Islet of Langerhans (tissue), 1 donor: Measurements from ENCODE around the gene MOB3A.

Experiments
- FAIRE-seq: peaks from one replicate; lab custom pipeline; 2011; peaks lifted over from hg19 to GRCh38; lab: Jason Lieb, UNC

Gene MOB3A

GRCh38 chr19:2123682-2124387, 27.7 kb upstream of the MOB3A start:
- FAIRE-seq, result no peak

- no peak for FAIRE-seq
Observed at GRCh38 chr19:2122982-2123381, 26.9 kb upstream of the MOB3A start.

- FAIRE-seq, result no peak
Observed at GRCh38 chr19:2122251-2122650, 26.1 kb upstream of the MOB3A start.

- FAIRE-seq, result no peak
Observed at GRCh38 chr19:2121416-2122051, 25.4 kb upstream of the MOB3A start.

- FAIRE-seq, result no peak
Observed at GRCh38 chr19:2120821-2121220, 24.7 kb upstream of the MOB3A start.

- no peak for FAIRE-seq
Observed at GRCh38 chr19:2119921-2120785, 24.0 kb upstream of the MOB3A start.

- FAIRE-seq, result no peak
Observed at GRCh38 chr19:2118438-2118837, 22.3 kb upstream of the MOB3A start.

GRCh38 chr19:2117215-2117960, 21.3 kb upstream of the MOB3A start:
- no peak for FAIRE-seq

- FAIRE-seq, result no peak
Observed at GRCh38 chr19:2116507-2116906, 20.4 kb upstream of the MOB3A start.

GRCh38 chr19:2115911-2116426, 19.8 kb upstream of the MOB3A start:
- no peak for FAIRE-seq

GRCh38 chr19:2115324-2115723, 19.2 kb upstream of the MOB3A start:
- no peak for FAIRE-seq

GRCh38 chr19:2114821-2115220, 18.7 kb upstream of the MOB3A start:
- no peak for FAIRE-seq

GRCh38 chr19:2114218-2114617, 18.1 kb upstream of the MOB3A start:
- FAIRE-seq, result no peak

GRCh38 chr19:2113439-2114211, 17.5 kb upstream of the MOB3A start:
- FAIRE-seq, result no peak

- no peak for FAIRE-seq
Observed at GRCh38 chr19:2112516-2113320, 16.6 kb upstream of the MOB3A start.

GRCh38 chr19:2111886-2112285, 15.8 kb upstream of the MOB3A start:
- FAIRE-seq, result no peak

- FAIRE-seq, result no peak
Observed at GRCh38 chr19:2111425-2111824, 15.3 kb upstream of the MOB3A start.

- no peak for FAIRE-seq
Observed at GRCh38 chr19:2110822-2111221, 14.7 kb upstream of the MOB3A start.

- FAIRE-seq, result no peak
Observed at GRCh38 chr19:2109046-2109864, 13.1 kb upstream of the MOB3A start.
